Trophoblast cell (in vitro differentiated cells and primary cell): Measurements from ENCODE around the gene TSPAN9.

Source experiments
- DNase-seq, 2 donors: peaks; one replicate each; pipeline ENCODE4 v3.0.0-alpha.2; 2016
- H2AFZ ChIP-seq: 2 replicates; pipeline ENCODE4 v1.6.1; 2013; ENCODE audit warnings: low read length, moderate library complexity, mild to moderate bottlenecking; ENCODE audit not compliant: insufficient read depth, poor library complexity
- H2AK5ac ChIP-seq: 2 replicates; pipeline ENCODE4 v1.6.1; 2013; ENCODE audit warnings: mild to moderate bottlenecking, low read length
- H2BK120ac ChIP-seq: 2 replicates; pipeline ENCODE4 v1.6.1; 2013; ENCODE audit warnings: low read length, mild to moderate bottlenecking, moderate library complexity; ENCODE audit not compliant: insufficient read depth, poor library complexity
- H2BK12ac ChIP-seq: 2 replicates; pipeline ENCODE4 v1.6.1; 2013; ENCODE audit warnings: mild to moderate bottlenecking, low read length, moderate library complexity
- H2BK5ac ChIP-seq: 2 replicates; pipeline ENCODE4 v1.6.1; 2013; ENCODE audit warnings: low read length, low read depth, moderate library complexity, mild to moderate bottlenecking; ENCODE audit not compliant: poor library complexity
- H3K14ac ChIP-seq: 2 replicates; pipeline ENCODE4 v1.6.1; 2013; ENCODE audit warnings: mild to moderate bottlenecking, low read length
- H3K18ac ChIP-seq: 2 replicates; pipeline ENCODE4 v1.6.1; 2013; ENCODE audit warnings: mild to moderate bottlenecking, low read length
- H3K23ac ChIP-seq: 2 replicates; pipeline ENCODE4 v1.6.1; 2013; ENCODE audit warnings: low read length
- H3K27ac ChIP-seq: 2 replicates; pipeline ENCODE4 v1.5.1; 2013; ENCODE audit warnings: low read depth, mild to moderate bottlenecking, inconsistent platforms, low read length, moderate library complexity
- H3K27me3 ChIP-seq: 2 replicates; pipeline ENCODE4 v1.6.1; 2013; ENCODE audit warnings: inconsistent platforms, mild to moderate bottlenecking, low read length, moderate library complexity; ENCODE audit not compliant: insufficient read depth
- H3K36me3 ChIP-seq, 2 experiments: 1 replicate in 1 of 2; 2 replicates in 1 of 2; pipeline ENCODE4 v1.6.1; 2013; ENCODE audit warnings: low read length in 2 of 2, mild to moderate bottlenecking in 2 of 2, moderate library complexity in 1 of 2; ENCODE audit not compliant: insufficient read depth in 2 of 2, control insufficient read depth in 1 of 2
- H3K4ac ChIP-seq: 2 replicates; pipeline ENCODE4 v1.6.1; 2013; ENCODE audit warnings: low read depth, mild to moderate bottlenecking, low read length, moderate library complexity
- H3K4me1 ChIP-seq, 2 experiments: 1 replicate in 1 of 2; 2 replicates in 1 of 2; pipeline ENCODE4 v1.6.1; 2013; ENCODE audit warnings: low read length in 2 of 2, mild to moderate bottlenecking in 2 of 2, moderate library complexity in 1 of 2; ENCODE audit not compliant: insufficient read depth in 2 of 2, control insufficient read depth in 1 of 2
- H3K4me2 ChIP-seq: 2 replicates; pipeline ENCODE4 v1.6.1; 2013; ENCODE audit warnings: inconsistent platforms, mild to moderate bottlenecking, low read length, moderate library complexity
- H3K4me3 ChIP-seq: 2 replicates; pipeline ENCODE4 v1.5.1; 2013; ENCODE audit warnings: mild to moderate bottlenecking, low read depth, low read length, inconsistent platforms
- H3K79me1 ChIP-seq: one replicate; pipeline ENCODE4 v1.6.1; 2013; ENCODE audit warnings: low read length
- H3K79me2 ChIP-seq: 2 replicates; pipeline ENCODE4 v1.6.1; 2013; ENCODE audit warnings: low read length, mild to moderate bottlenecking; ENCODE audit not compliant: control insufficient read depth, insufficient read depth, poor library complexity
- H3K9ac ChIP-seq: 2 replicates; pipeline ENCODE4 v1.6.1; 2013; ENCODE audit warnings: mild to moderate bottlenecking, low read length
- H3K9me3 ChIP-seq: 2 replicates; pipeline ENCODE4 v1.6.1; 2013; ENCODE audit warnings: low read depth, mild to moderate bottlenecking, control low read depth, inconsistent platforms, low read length; ENCODE audit not compliant: insufficient read depth
- H4K12ac ChIP-seq: 2 replicates; pipeline ENCODE4 v1.6.1; 2013; ENCODE audit warnings: low read depth, mild to moderate bottlenecking, low read length, moderate library complexity
- H4K8ac ChIP-seq: 2 replicates; pipeline ENCODE4 v1.6.1; 2013; ENCODE audit warnings: low read depth, mild to moderate bottlenecking, low read length, moderate library complexity
- H4K91ac ChIP-seq: one replicate; pipeline ENCODE4 v1.6.1; 2013; ENCODE audit warnings: low read depth, mild to moderate bottlenecking, low read length, moderate library complexity
- WGBS: extraction: QIAGEN DNeasy Blood & Tissue Kit; methylation state at CpG from one replicate; pipeline ENCODE4 v1.1.7; 2013; ENCODE audit warnings: missing lambda C conversion rate; ENCODE audit not compliant: insufficient read length, insufficient coverage; ENCODE audit errors: extremely low coverage; 5-methylcytosine and 5-hydroxymethylcytosine counted together

The TSPAN9 gene

DNA sequence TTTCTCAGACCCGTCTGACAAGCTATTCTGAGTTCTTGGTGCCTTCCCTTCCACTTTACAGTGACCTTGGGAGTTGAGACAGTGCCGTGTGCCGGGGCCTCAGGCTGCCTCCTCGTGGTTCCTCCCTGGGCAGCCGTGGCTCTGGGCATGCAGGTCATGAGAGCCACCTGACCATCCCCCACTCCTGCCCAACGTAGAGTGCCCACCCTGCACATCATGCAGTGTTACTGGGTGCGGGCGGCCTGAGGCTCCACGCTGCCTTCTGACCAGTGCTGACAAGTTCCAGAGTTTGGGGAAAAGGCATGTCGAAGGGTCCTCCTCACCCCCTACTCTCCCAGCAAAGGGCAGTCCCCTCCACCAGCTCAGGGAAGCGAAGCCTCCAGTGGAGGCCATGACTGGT is 190.5 kb downstream of the TSPAN9 start:
- Histone ChIP-seq H2BK5ac (no peak overlapping the region), H3K27ac (no peak overlapping the region), H3K4me1 (no peaks in the 10 kb centered on the region), H3K9ac (no peak overlapping the region), H2BK120ac (no peak overlapping the region), H3K79me2 (no peaks in the 10 kb centered on the region), H3K9me3 (peaks cover 1% of the 10 kb centered on the region), H4K8ac (no peak overlapping the region), H3K4ac (no peak overlapping the region), H3K36me3 (no peaks in the 10 kb centered on the region), H4K12ac (no peak overlapping the region), H4K91ac (no peak overlapping the region), H3K18ac (no peak overlapping the region), H2AFZ (no peak overlapping the region), H2BK12ac (no peak overlapping the region), H3K79me1 (no peaks in the 10 kb centered on the region), H3K4me3 (no peak overlapping the region), H3K27me3 (no peaks in the 10 kb centered on the region), H2AK5ac (no peak overlapping the region), H3K23ac (no peak overlapping the region), H3K4me2 (no peak overlapping the region), H3K14ac (no peak overlapping the region)
- no CpG with 5 or more reads among the region's 11 CpGs for WGBS
- peak in 1 of 2 donors; percentile 25 for DNase-seq

DNA sequence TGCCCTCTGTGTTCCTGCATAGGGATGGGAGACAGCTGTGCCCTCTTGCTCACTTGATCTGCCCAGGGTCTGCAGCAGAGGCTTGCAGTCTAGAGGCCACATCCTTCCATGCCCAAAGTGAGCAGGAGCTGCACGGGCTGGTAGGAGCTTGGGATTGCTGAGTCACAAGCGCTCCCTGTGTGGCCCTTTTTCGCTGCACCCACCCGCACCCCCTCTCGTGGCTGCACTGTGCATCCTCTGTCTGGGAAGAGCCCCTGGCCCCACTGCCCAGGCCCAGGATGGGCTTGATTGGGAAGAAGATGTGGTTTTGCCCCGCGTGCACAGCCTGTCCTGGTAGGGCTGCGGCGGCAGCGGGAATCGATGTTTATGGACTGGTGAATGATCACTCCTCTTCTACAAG is 192.4 kb downstream of the TSPAN9 start:
- H4K12ac ChIP-seq: no peak overlapping the region
- no CpG with 5 or more reads among the region's 11 CpGs for WGBS
- H4K91ac ChIP-seq: no peak overlapping the region
- no peak overlapping the region for H2AFZ ChIP-seq
- H3K79me1 ChIP-seq: no peaks in the 10 kb centered on the region
- no peak overlapping the region for H3K14ac ChIP-seq
- H3K4me2 ChIP-seq: no peak overlapping the region
- H3K9ac ChIP-seq: no peak overlapping the region
- no peak overlapping the region for H3K23ac ChIP-seq
- no peak overlapping the region for H2BK120ac ChIP-seq
- no peak overlapping the region for H2AK5ac ChIP-seq
- no peak overlapping the region for H3K4ac ChIP-seq
- no peaks in the 10 kb centered on the region for H3K79me2 ChIP-seq
- H3K18ac ChIP-seq: no peak overlapping the region
- H3K4me1 ChIP-seq: no peaks in the 10 kb centered on the region
- H4K8ac ChIP-seq: no peak overlapping the region
- no peak overlapping the region for H3K4me3 ChIP-seq
- peaks cover 0 to 2% of the 10 kb centered on the region in 2 experiments for H3K36me3 ChIP-seq
- H3K9me3 ChIP-seq: peaks cover 3% of the 10 kb centered on the region
- no peak overlapping the region for H3K27ac ChIP-seq
- H2BK5ac ChIP-seq: no peak overlapping the region
- H3K27me3 ChIP-seq: no peaks in the 10 kb centered on the region
- no peak overlapping the region for H2BK12ac ChIP-seq
- DNase-seq: no peak

DNA sequence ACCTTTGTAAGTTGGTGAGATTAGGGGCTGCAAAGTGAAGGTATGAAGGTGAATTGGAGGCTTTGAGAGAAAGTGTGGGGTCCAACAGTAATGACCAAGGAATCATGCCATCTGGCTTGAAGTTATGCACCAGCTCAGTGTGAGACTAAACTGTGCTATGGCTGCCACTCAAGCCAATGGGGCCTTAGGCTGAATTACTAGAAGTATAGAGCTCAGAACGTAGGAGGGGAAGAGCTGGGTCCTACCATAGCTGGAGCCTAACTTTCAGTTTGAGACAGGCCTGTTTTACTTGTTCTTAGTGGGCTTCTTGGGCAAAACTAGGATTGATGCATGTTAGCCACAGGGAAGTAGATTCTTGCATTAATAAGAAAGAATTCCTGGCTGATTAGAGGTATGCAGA is 194.0 kb downstream of the TSPAN9 start:
- Histone ChIP-seq H3K4ac (no peak overlapping the region), H4K91ac (no peak overlapping the region), H3K79me1 (no peaks in the 10 kb centered on the region), H3K14ac (no peak overlapping the region), H3K4me3 (no peak overlapping the region), H3K79me2 (no peaks in the 10 kb centered on the region), H3K9ac (no peak overlapping the region), H3K4me2 (no peak overlapping the region), H3K9me3 (peaks cover 3% of the 10 kb centered on the region), H2AFZ (no peak overlapping the region), H3K4me1 (no peaks in the 10 kb centered on the region), H2BK12ac (no peak overlapping the region), H3K27ac (no peak overlapping the region), H2BK120ac (no peak overlapping the region), H4K12ac (no peak overlapping the region), H2AK5ac (no peak overlapping the region), H3K18ac (no peak overlapping the region), H3K27me3 (no peaks in the 10 kb centered on the region), H3K36me3 (peaks cover 0 to 3% of the 10 kb centered on the region in 2 experiments), H2BK5ac (no peak overlapping the region), H3K23ac (no peak overlapping the region), H4K8ac (no peak overlapping the region)
- WGBS: no CpG with 5 or more reads among the region's 1 CpG
- no peak for DNase-seq

DNA sequence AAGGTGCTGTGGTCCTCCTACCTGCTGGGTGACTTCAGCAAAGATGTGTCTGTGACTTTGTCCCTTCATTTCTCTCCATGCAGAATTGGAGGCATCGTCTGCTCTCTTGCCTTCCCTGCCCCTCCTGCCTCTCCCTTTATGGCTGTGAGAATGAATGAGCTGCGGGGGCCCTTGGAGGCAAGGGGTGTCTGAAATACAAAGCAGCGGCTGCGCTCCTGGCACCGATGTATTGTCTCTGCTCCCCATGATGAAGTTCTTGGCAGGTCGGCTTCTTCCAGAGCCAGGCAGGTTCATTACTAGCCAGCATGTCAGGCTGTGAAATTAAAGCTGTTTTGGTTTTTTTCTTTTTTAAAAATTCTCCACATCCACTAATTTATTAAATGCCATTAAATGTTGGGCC is 194.5 kb downstream of the TSPAN9 start:
- H3K79me1 ChIP-seq: no peaks in the 10 kb centered on the region
- H2BK120ac ChIP-seq: no peak overlapping the region
- H2BK12ac ChIP-seq: no peak overlapping the region
- no peak overlapping the region for H3K4me2 ChIP-seq
- H2AK5ac ChIP-seq: no peak overlapping the region
- H3K18ac ChIP-seq: no peak overlapping the region
- no peaks in the 10 kb centered on the region for H3K27me3 ChIP-seq
- H3K9me3 ChIP-seq: peaks cover 3% of the 10 kb centered on the region
- no peak overlapping the region for H3K14ac ChIP-seq
- H2AFZ ChIP-seq: no peak overlapping the region
- no peak overlapping the region for H3K4ac ChIP-seq
- no peaks in the 10 kb centered on the region for H3K4me1 ChIP-seq
- no peak for DNase-seq
- peaks cover 0 to 3% of the 10 kb centered on the region in 2 experiments for H3K36me3 ChIP-seq
- H4K91ac ChIP-seq: no peak overlapping the region
- H4K12ac ChIP-seq: no peak overlapping the region
- H3K23ac ChIP-seq: no peak overlapping the region
- no peak overlapping the region for H3K27ac ChIP-seq
- H3K79me2 ChIP-seq: no peaks in the 10 kb centered on the region
- no peak overlapping the region for H2BK5ac ChIP-seq
- no peak overlapping the region for H3K9ac ChIP-seq
- H4K8ac ChIP-seq: no peak overlapping the region
- WGBS: no CpG with 5 or more reads among the region's 6 CpGs
- no peak overlapping the region for H3K4me3 ChIP-seq
